Tibial nerve (tissue), 4 donors: ENCODE results near the gene CCDC85B.

Experiments
- EP300 ChIP-seq, 2 donors: sonication (generic); formaldehyde crosslinking; IDR thresholded peaks; one replicate each; pipeline ENCODE4 v1.6.1; 2017; ENCODE audit warnings: antibody characterized with exemption in 2 of 2, mild to moderate bottlenecking in 1 of 2
- POLR2A ChIP-seq, 2 donors: fragments of 450-650 bp; IDR thresholded peaks; one replicate each; pipeline ENCODE4 v1.6.1; 2017; ENCODE audit warnings: antibody characterized with exemption in 2 of 2, mild to moderate bottlenecking in 2 of 2, moderate library complexity in 2 of 2
- TF ChIP-seq, protein P1 (sequence below), 5 experiments: fragments of 200-600 bp in 3 of 5; fragments of 450-650 bp in 2 of 5; sonication (generic) in 3 of 5; IDR thresholded peaks; one replicate each; pipeline ENCODE4 v1.5.1; 2016 to 2019; ENCODE audit warnings: antibody characterized with exemption in 5 of 5, mild to moderate bottlenecking in 3 of 5, moderate library complexity in 2 of 5

DNA sequence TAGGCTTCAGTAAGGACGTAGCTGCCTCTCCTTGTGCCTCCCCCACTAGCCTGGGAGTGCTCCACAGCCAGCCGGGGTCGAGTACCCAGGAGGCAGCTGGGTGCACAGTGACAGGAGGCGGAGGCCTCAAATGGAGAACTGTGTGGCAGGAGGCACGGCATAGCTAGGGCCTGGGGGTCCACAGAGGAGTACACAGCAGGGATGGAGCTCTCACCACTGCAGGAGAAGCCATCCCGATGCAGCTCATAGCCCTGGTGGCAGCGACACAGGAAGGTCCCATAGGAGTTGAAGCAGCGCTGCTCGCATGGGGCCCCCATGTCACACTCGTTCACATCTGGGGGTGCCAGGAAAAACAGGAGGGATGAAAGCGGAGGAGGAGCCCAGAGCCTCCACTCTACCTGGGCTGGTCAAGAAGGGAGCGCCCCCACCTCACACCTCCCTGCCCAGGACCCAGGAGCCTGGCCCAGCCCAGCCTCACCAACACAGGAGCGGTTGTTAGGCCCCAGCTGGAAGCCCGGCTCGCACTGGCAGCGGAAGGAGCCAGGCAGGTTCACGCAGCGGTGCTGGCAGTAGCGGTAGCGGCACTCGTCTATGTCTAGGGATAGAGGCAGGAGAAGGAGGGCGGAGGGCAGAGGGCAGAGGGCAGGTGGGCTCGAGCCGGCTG lies 20.7 kb upstream of the CCDC85B start:
- TF ChIP-seq, protein P1, sequence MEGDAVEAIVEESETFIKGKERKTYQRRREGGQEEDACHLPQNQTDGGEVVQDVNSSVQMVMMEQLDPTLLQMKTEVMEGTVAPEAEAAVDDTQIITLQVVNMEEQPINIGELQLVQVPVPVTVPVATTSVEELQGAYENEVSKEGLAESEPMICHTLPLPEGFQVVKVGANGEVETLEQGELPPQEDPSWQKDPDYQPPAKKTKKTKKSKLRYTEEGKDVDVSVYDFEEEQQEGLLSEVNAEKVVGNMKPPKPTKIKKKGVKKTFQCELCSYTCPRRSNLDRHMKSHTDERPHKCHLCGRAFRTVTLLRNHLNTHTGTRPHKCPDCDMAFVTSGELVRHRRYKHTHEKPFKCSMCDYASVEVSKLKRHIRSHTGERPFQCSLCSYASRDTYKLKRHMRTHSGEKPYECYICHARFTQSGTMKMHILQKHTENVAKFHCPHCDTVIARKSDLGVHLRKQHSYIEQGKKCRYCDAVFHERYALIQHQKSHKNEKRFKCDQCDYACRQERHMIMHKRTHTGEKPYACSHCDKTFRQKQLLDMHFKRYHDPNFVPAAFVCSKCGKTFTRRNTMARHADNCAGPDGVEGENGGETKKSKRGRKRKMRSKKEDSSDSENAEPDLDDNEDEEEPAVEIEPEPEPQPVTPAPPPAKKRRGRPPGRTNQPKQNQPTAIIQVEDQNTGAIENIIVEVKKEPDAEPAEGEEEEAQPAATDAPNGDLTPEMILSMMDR (IDR thresholded peaks at IDR 0.05), result no peak
- no peak for TF ChIP-seq POLR2A (IDR thresholded peaks at IDR 0.05)
- no peak for TF ChIP-seq EP300 (IDR thresholded peaks at IDR 0.05)
